GM12892 (cell line): ENCODE data around the gene TBC1D12.

Experiments used
- POLR2A ChIP-seq: IDR thresholded peaks from 2 replicates; pipeline ENCODE4 v1.6.1; 2011; ENCODE audit warnings: low read depth, low read length, control low read depth
- POLR2AphosphoS5 ChIP-seq: IDR thresholded peaks from 2 replicates; pipeline ENCODE4 v1.6.1; 2011; ENCODE audit warnings: low read depth, low read length, control low read depth
- TAF1 ChIP-seq: IDR thresholded peaks from 2 replicates; pipeline ENCODE4 v1.6.1; 2011; ENCODE audit warnings: low read depth, mild to moderate bottlenecking, control low read depth, low read length, borderline replicate concordance

GRCh38 chr10:94546049-94546900 is 143.9 kb downstream of the TBC1D12 start:
- TF ChIP-seq POLR2AphosphoS5 (no peak; the same call in 1 of the 2 replicates), TAF1 (no peak), POLR2A (no peak)
